HepG2 (cell line): ENCODE measurements around the gene OGFOD3. TPM values are rescaled to one million over a fixed set of nuclear protein-coding genes. Genes with fewer than 3 reads are reported as not detected.

Experiments used
- ATAC-seq: fragments of 200-7000 bp; cut with Tn5 transposase; 3 replicates; pipeline ENCODE4 v1.9.1; 2020; ENCODE audit warnings: mild to moderate bottlenecking, moderate library complexity
- BruUV-seq: library from RNA; stranded (reverse); fragments of 400-500 nt; replicated peaks from 2 replicates; lab custom pipeline; 2021; lab: Mats Ljungman, UMichigan
- CTCF ChIA-PET: fragments of 300-600 bp; formaldehyde crosslinking; extraction: SDS; loops from one replicate; lab custom pipeline; 2021; ENCODE audit warnings: low total read pairs, inconsistent platforms, low intra/inter-chr PET ratio; lab: Yijun Ruan, JAX
- POLR2A ChIA-PET: fragments of 350-600 bp; sonication (Branson Sonifier 250); formaldehyde crosslinking; loops from one replicate; lab custom pipeline; 2020; ENCODE audit warnings: antibody characterized with exemption, inconsistent platforms; lab: Yijun Ruan, JAX
- DNase-seq: peaks from one replicate; pipeline ENCODE4 v3.0.0-alpha.2; 2015; ENCODE audit warnings: low spot score
- FAIRE-seq: peaks from 3 replicates; lab custom pipeline; 2011; peaks lifted over from hg19 to GRCh38; lab: Jason Lieb, UNC
- H2AFZ ChIP-seq: one replicate; pipeline ENCODE4 v1.6.1; 2011; ENCODE audit warnings: low read length, inconsistent platforms
- H3K27ac ChIP-seq: fragments of 300-600 bp; 3 replicates; pipeline ENCODE4 v1.8.0; 2011; ENCODE audit warnings: mixed run types, mild to moderate bottlenecking, mixed read lengths, low read length, inconsistent platforms; ENCODE audit not compliant: insufficient read depth; ENCODE audit errors: extremely low read length
- H3K27me3 ChIP-seq, 2 experiments: fragments of 200-600 bp in 1 of 2; 2 replicates in 1 of 2; 3 replicates in 1 of 2; pipeline versions ENCODE4 v1.6.0 to v1.8.0; 2011; ENCODE audit warnings: low read length in 2 of 2, mild to moderate bottlenecking in 2 of 2, moderate library complexity in 2 of 2, inconsistent platforms in 1 of 2; ENCODE audit not compliant: insufficient read depth in 2 of 2, control insufficient read depth in 1 of 2
- H3K36me3 ChIP-seq, 2 experiments: fragments of 200-600 bp in 1 of 2; replicated peaks in 1 of 2; 2 replicates in 1 of 2; 3 replicates in 1 of 2; pipeline versions ENCODE4 v1.5.1 to v1.8.0; 2011; ENCODE audit warnings: low read length in 2 of 2, inconsistent platforms in 1 of 2; ENCODE audit not compliant: insufficient read depth in 2 of 2, control insufficient read depth in 1 of 2
- H3K4me1 ChIP-seq: 2 replicates; pipeline ENCODE4 v1.5.1; 2012; ENCODE audit warnings: low read length, inconsistent platforms; ENCODE audit not compliant: insufficient read depth
- H3K4me2 ChIP-seq: 2 replicates; pipeline ENCODE4 v1.6.0; 2011; ENCODE audit warnings: low read depth, low read length, inconsistent platforms
- H3K4me3 ChIP-seq, 3 experiments: fragments of 200-600 bp in 1 of 3; sonication (generic), shearing (Covaris generic) in 1 of 3; replicated peaks in 1 of 3; 2 replicates each; pipeline ENCODE4 v1.5.1; 2011 to 2016; ENCODE audit warnings: low read length in 3 of 3, inconsistent platforms in 2 of 3, low read depth in 2 of 3, mild to moderate bottlenecking in 2 of 3, control low read depth in 1 of 3, mixed read lengths in 1 of 3; ENCODE audit not compliant: insufficient read depth in 1 of 3
- H3K79me2 ChIP-seq: one replicate; pipeline ENCODE4 v1.6.1; 2011; ENCODE audit warnings: low read length, inconsistent platforms; ENCODE audit not compliant: insufficient read depth
- H3K9ac ChIP-seq: 2 replicates; pipeline ENCODE4 v1.6.0; 2011; ENCODE audit warnings: mild to moderate bottlenecking, low read depth, low read length, inconsistent platforms; ENCODE audit not compliant: insufficient read depth
- H3K9me3 ChIP-seq: 2 replicates; pipeline ENCODE4 v1.5.1; 2012; ENCODE audit warnings: mild to moderate bottlenecking, low read length
- H4K20me1 ChIP-seq: 2 replicates; pipeline ENCODE4 v1.6.0; 2011; ENCODE audit warnings: inconsistent platforms, mild to moderate bottlenecking, low read length, moderate library complexity; ENCODE audit not compliant: insufficient read depth
- ELF3 ChIP-seq: IDR thresholded peaks from 2 replicates; pipeline ENCODE4 v1.6.1; 2016; ENCODE audit warnings: missing genetic modification reagents, missing compliant biosample characterization
- GABPB1 ChIP-seq: IDR thresholded peaks from 2 replicates; pipeline ENCODE4 v1.6.1; 2016; ENCODE audit warnings: mild to moderate bottlenecking, missing genetic modification reagents, moderate library complexity, missing compliant biosample characterization
- GATAD2A ChIP-seq: IDR thresholded peaks from 2 replicates; pipeline ENCODE4 v1.6.1; 2016
- LRRFIP1 ChIP-seq: sonication (generic); formaldehyde crosslinking; conservative IDR thresholded peaks from 2 replicates; pipeline ENCODE4 v1.4.0; 2020; ENCODE audit warnings: missing genetic modification reagents
- MAX ChIP-seq: IDR thresholded peaks from 2 replicates; pipeline ENCODE4 v1.6.1; 2012; ENCODE audit warnings: inconsistent platforms
- NFAT5 ChIP-seq: sonication (generic); formaldehyde crosslinking; IDR thresholded peaks from 2 replicates; pipeline ENCODE4 v1.4.0; 2020; ENCODE audit warnings: missing genetic modification reagents
- RCOR2 ChIP-seq: IDR thresholded peaks from 2 replicates; pipeline ENCODE4 v1.6.1; 2016; ENCODE audit warnings: missing biosample characterization, missing genetic modification reagents
- SIX1 ChIP-seq: sonication (generic); formaldehyde crosslinking; IDR thresholded peaks from 2 replicates; pipeline ENCODE4 v1.4.0; 2020; ENCODE audit warnings: missing genetic modification reagents, borderline replicate concordance
- TRIM22 ChIP-seq: fragments of 450-650 bp; IDR thresholded peaks from 2 replicates; pipeline ENCODE4 v1.6.1; 2017
- ZBTB33 ChIP-seq: sonication (generic); formaldehyde crosslinking; IDR thresholded peaks from 2 replicates; pipeline ENCODE4 v1.4.0; 2020; ENCODE audit warnings: missing genetic modification reagents
- ZBTB38 ChIP-seq: sonication (generic); formaldehyde crosslinking; IDR thresholded peaks from 2 replicates; pipeline ENCODE4 v1.5.1; 2020; ENCODE audit warnings: mild to moderate bottlenecking, missing genetic modification reagents
- ZFY ChIP-seq: sonication (generic); formaldehyde crosslinking; IDR thresholded peaks from 2 replicates; pipeline ENCODE4 v1.4.0; 2020; ENCODE audit warnings: missing genetic modification reagents
- WGBS: methylation state at CpG from one replicate; pipeline ENCODE4 v1.1.6; 2017; ENCODE audit warnings: low lambda C conversion rate; 5-methylcytosine and 5-hydroxymethylcytosine counted together
- in situ Hi-C: cut with HindIII; loops from 2 replicates; pipeline ENCODE4 v1.10.0; 2017; ENCODE audit warnings: low pct_unique_long_range_greater_than_20kb; ENCODE audit not compliant: extremely low pct_ligation_motif_present
- intact Hi-C: fragments of 100-400 bp; cut with micrococcal nuclease; formaldehyde crosslinking; loops from one replicate; pipeline ENCODE4 v1.10.0; 2022; ENCODE audit not compliant: unreplicated experiment
- polyA plus RNA-seq, 8 experiments: library from polyadenylated mRNA; depleted of rRNA in 3 of 8; stranded (reverse) in 7 of 8; unstranded in 1 of 8; fragments of >200 nt; fragmentation: Illumina TruSeq in 4 of 8; extraction: Trizol in 4 of 8; gene quantifications; 2 replicates each; pipeline versions ENCODE4 v1.2.1 to v1.2.3, GENCODE V29; 2011 to 2016; ENCODE audit warnings: low read depth in 4 of 8, missing spikeins in 1 of 8, mixed read lengths in 1 of 8; ENCODE audit not compliant: insufficient read depth in 1 of 8
- total RNA-seq, 5 experiments: library from RNA; depleted of rRNA; stranded (reverse); fragments of >200 nt; fragmentation: Illumina TruSeq; extraction: Trizol; gene quantifications; 2 replicates each; pipeline ENCODE4 v1.2.3, GENCODE V29; 2016; ENCODE audit warnings: low read depth in 1 of 5

Gene OGFOD3
- total and polyA plus RNA-seq, 2 of the 13 experiments (the other 11 are each of a cell fraction or from before 2014, with no cell fraction given) = 40.0 to 42.1 TPM

- no peak for TF ChIP-seq NFAT5 (CRISPR knock-in tag)
Measured at GRCh38 chr17:82389379-82389778, 29.0 kb downstream of the OGFOD3 start (continued).

- ATAC-seq = no peak
- BruUV-seq = no TSS peak
- TF ChIP-seq GATAD2A (CRISPR knock-in tag) (peak; percentile 40; the same call in 1 of the 2 replicates), RCOR2 (CRISPR knock-in tag) (no peak), TRIM22 (no peak), ZBTB38 (CRISPR knock-in tag) (peak; percentile 55; the same call in 1 of the 2 replicates), SIX1 (CRISPR knock-in tag) (no peak), MAX (peak; percentile 72), GABPB1 (CRISPR knock-in tag) (0 out of 2 replicates have a peak, but pooled peaks have one; percentile 17), ZFY (no peak), LRRFIP1 (CRISPR knock-in tag) (no peak), ELF3 (no peak), ZBTB33 (CRISPR knock-in tag) (peak; percentile 74; the same call in 1 of the 2 replicates)
Measured at GRCh38 chr17:82388922-82389283, 29.5 kb downstream of the OGFOD3 start.

More at GRCh38 chr17:82388922-82389283, 29.5 kb downstream of the OGFOD3 start:
- FAIRE-seq (no peak), DNase-seq (no peak)
- Histone ChIP-seq H3K9me3 (no peaks in the 10 kb centered on the region), H3K4me3 (no peak overlapping the region), H3K36me3 (peaks cover 6 to 17% of the 10 kb centered on the region in 2 experiments; a peak in 4 of 5 replicates), H3K4me2 (no peak overlapping the region), H3K4me1 (peaks cover 28% of the 10 kb centered on the region), H2AFZ (no peak overlapping the region), H4K20me1 (no peaks in the 10 kb centered on the region), H3K9ac (no peak overlapping the region), H3K27ac (no peak overlapping the region), H3K27me3 (peaks cover 8 to 25% of the 10 kb centered on the region in 2 experiments; a peak in 3 of 5 replicates), H3K79me2 (no peaks in the 10 kb centered on the region)
- intact Hi-C loops = loop anchor here (5.0 kb wide), 1 partner anchor 37 kb away; no protein-coding TSS in a partner anchor
- ChIA-PET CTCF (no interaction called here), POLR2A (interaction anchor here (1.3 kb wide), 1 partner anchor 24 kb away, joined by 4 read pairs; no protein-coding TSS in a partner anchor)
- in situ Hi-C loops = loop anchor here (5.0 kb wide), 1 partner anchor 37 kb away; no protein-coding TSS in a partner anchor
- WGBS = 60% methylated on average over 21 of the region's 21 CpGs
